ENCODE results near the gene TSPAN10. TPM values are rescaled to one million over a fixed set of nuclear protein-coding genes. Genes with fewer than 3 reads are reported as not detected.

The TSPAN10 gene
- total and polyA plus RNA-seq, 2 of the 13 experiments (the other 11 are each of a cell fraction or from before 2014, with no cell fraction given): 0.54 to 0.75 TPM

DNA sequence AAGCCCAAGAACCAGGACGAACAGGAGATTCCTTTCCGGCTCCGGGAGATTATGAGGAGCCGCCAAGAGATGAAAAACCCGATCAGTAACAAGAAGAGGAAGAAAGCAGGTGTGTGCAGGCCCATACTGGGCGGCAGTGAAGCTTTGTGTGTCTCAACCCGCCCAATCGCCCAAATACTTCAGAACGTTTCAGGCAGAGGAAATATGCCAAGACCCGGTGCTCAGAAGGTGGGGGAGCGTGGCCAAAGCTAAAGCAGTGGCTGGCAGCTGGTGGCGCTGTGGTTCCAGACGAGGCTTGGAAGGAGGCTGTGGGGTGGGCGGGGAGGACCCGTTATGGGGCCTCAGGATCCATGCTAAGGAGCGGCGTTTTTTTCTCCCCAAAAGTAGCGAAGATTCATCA, 30.8 kb downstream of the TSPAN10 start (continued):
- TF ChIP-seq, protein P1, sequence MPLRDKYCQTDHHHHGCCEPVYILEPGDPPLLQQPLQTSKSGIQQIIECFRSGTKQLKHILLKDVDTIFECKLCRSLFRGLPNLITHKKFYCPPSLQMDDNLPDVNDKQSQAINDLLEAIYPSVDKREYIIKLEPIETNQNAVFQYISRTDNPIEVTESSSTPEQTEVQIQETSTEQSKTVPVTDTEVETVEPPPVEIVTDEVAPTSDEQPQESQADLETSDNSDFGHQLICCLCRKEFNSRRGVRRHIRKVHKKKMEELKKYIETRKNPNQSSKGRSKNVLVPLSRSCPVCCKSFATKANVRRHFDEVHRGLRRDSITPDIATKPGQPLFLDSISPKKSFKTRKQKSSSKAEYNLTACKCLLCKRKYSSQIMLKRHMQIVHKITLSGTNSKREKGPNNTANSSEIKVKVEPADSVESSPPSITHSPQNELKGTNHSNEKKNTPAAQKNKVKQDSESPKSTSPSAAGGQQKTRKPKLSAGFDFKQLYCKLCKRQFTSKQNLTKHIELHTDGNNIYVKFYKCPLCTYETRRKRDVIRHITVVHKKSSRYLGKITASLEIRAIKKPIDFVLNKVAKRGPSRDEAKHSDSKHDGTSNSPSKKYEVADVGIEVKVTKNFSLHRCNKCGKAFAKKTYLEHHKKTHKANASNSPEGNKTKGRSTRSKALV (CRISPR knock-in tag; IDR thresholded peaks at IDR 0.05): no peak
- TF ChIP-seq, protein P2, sequence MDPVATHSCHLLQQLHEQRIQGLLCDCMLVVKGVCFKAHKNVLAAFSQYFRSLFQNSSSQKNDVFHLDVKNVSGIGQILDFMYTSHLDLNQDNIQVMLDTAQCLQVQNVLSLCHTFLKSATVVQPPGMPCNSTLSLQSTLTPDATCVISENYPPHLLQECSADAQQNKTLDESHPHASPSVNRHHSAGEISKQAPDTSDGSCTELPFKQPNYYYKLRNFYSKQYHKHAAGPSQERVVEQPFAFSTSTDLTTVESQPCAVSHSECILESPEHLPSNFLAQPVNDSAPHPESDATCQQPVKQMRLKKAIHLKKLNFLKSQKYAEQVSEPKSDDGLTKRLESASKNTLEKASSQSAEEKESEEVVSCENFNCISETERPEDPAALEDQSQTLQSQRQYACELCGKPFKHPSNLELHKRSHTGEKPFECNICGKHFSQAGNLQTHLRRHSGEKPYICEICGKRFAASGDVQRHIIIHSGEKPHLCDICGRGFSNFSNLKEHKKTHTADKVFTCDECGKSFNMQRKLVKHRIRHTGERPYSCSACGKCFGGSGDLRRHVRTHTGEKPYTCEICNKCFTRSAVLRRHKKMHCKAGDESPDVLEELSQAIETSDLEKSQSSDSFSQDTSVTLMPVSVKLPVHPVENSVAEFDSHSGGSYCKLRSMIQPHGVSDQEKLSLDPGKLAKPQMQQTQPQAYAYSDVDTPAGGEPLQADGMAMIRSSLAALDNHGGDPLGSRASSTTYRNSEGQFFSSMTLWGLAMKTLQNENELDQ (CRISPR knock-in tag; IDR thresholded peaks at IDR 0.05; ENCODE audit: borderline replicate concordance): no peak
- TF ChIP-seq, protein P3, sequence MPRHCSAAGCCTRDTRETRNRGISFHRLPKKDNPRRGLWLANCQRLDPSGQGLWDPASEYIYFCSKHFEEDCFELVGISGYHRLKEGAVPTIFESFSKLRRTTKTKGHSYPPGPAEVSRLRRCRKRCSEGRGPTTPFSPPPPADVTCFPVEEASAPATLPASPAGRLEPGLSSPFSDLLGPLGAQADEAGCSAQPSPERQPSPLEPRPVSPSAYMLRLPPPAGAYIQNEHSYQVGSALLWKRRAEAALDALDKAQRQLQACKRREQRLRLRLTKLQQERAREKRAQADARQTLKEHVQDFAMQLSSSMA (CRISPR knock-in tag; IDR thresholded peaks at IDR 0.05): no peak
- TF ChIP-seq ZNF282 (IDR thresholded peaks at IDR 0.05; ENCODE audit: partially characterized antibody): no peak
- no peak for TF ChIP-seq GPN1 (CRISPR knock-in tag; IDR thresholded peaks at IDR 0.05; ENCODE audit: borderline replicate concordance)
- 0 out of 2 replicates have a peak, but pooled peaks have one; percentile 37 for TF ChIP-seq ARNT2 (CRISPR knock-in tag; IDR thresholded peaks at IDR 0.05; ENCODE audit: low read depth)
- TF ChIP-seq ATAD3A (CRISPR knock-in tag; IDR thresholded peaks at IDR 0.05): no peak
- TF ChIP-seq GATAD2A (CRISPR knock-in tag; IDR thresholded peaks at IDR 0.05): no peak
- TF ChIP-seq, protein P4, sequence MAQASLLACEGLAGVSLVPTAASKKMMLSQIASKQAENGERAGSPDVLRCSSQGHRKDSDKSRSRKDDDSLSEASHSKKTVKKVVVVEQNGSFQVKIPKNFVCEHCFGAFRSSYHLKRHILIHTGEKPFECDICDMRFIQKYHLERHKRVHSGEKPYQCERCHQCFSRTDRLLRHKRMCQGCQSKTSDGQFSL (CRISPR knock-in tag; IDR thresholded peaks at IDR 0.05): 0 out of 2 replicates have a peak, but pooled peaks have one; percentile 7
- no peak for TF ChIP-seq CCAR2 (optimal IDR thresholded peaks at IDR 0.05; ENCODE audit: low read depth, low read length)
- TF ChIP-seq YY1 (IDR thresholded peaks at IDR 0.05; ENCODE audit: insufficient read depth, insufficient replicate concordance, low read depth, low read length): no peak
- TF ChIP-seq ZNF792 (CRISPR knock-in tag; IDR thresholded peaks at IDR 0.05): no peak
- TF ChIP-seq ZNF331 (CRISPR knock-in tag; IDR thresholded peaks at IDR 0.05): no peak
- no peak for TF ChIP-seq ZNF263 (CRISPR knock-in tag; IDR thresholded peaks at IDR 0.05)
- TF ChIP-seq ZNF501 (CRISPR knock-in tag; IDR thresholded peaks at IDR 0.05): no peak
- no peak for TF ChIP-seq ZFP37 (CRISPR knock-in tag; IDR thresholded peaks at IDR 0.05; ENCODE audit: borderline replicate concordance)
- TF ChIP-seq ZNF709 (CRISPR knock-in tag; IDR thresholded peaks at IDR 0.05): no peak

Data from HepG2 (cell line).